DMS53 (cell line): ENCODE results near the gene MAP4K2.

Experiments used
- DNase-seq: peaks from one replicate; lab custom pipeline; 2025; lab: John Stamatoyannopoulos, UW

Gene MAP4K2

DNA sequence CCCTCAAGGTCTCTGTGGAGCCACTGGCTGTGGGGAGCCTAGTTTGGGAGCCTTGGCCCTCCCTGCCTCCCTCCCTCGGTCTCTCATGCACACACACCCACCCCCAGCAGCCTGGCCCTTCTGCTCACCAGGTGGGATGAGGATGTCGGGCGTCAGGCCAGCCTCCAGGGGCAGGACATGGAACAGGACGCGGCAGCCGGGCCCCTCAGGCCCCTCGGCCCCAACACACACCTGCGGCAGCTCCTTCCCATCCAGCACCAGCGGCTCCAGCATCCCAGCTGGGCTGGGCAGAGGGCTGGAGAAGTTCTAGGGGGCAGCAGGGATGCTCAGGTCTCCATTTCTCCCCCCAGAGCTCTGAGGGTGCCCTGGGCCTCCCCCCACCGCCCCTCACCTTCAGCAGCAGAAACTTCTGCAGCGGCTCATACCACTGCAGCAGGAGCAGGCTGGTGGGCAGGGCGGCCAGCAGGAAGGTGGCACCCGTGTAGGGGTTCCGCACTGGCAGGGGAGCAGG, 11.2 kb downstream of the MAP4K2 start:
- DNase-seq = no peak

- no peak for DNase-seq
These were observed 12.6 kb downstream of the MAP4K2 start for GRCh38 chr11:64790205-64791095.

DNA sequence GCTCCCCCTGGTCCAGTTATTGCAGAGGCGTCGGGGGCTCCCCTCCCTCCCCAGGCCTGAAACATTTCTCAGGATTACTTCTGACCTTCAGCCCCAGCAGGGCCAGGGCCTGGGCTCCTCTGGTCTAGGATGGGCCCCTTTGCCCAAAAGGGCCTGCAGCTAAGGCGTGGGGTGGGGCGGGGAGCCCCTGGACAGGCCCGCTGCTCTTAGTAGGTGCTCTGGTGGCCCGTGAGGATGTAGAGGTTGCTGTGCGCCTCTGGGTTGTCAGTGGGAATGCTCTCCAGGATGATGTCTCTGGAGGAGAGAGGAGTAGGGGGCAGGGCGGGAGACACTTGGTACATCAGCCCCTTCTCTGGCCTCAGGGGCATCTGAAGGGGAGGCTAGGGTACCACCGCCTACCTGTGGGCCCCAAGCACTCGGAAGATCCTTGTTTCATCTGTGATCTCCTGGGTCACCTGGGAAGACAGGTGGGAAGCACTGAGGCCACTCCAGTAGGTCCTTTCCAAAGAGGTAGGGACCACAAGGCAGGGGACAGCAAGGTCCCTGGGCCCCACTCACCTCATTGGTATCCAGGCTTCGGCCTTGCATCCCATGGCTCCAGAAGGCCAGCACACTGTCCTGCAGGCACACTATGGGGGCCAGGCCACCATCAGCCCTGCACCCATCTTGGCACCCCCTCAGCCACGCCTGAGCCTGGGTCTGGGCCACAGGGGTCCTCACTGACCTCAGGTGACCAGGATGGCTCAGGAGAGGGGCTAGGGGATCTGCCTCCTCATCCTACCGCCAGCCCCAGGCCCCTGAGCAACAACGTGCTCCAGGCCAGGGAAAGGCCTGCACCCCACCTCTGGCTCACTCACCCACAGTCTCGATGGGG, 13.4 kb downstream of the MAP4K2 start:
- DNase-seq = no peak

DNA sequence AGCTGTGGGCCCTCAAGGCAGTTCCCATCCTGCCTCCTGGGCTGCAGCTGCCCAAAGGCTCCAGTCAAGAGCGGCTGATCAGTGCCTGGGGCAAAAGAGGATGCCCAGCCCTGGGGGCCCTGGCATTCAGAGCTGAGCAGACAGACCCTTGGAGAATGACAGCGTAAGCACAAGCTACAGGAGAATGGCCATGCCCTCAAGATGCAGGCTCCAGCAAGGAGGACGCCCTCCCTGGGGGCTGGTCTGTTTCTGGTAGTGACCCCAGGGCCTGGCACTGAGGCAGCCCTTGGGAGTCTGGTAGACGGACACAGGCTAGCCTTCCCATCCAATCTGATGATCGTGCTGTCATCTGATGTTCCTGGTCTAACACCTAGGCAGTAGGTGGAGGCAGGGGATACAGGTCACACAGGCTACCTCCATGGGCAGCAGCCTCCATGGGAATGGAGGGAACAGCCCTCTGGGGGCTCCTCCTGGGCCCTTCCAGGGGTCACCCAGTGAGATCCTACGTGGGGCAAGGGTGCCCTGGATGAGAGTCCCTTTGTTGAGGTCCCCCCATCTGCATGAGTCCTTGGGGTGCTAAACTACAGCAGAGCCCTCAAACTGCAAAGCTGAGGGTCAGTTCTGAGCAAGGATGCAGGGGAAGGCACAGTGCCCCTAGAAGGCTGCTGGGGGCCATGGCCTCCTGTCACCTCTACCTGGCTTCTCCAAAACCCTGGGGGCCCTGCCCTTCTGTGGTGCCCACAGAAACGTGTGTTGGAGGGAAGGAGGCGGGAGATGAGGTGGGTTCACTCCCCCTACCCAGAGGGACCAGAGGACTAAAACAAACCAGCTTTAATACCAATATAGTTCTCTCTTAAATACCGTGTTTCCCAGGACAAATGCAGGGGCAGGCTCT, 14.4 kb downstream of the MAP4K2 start:
- no peak for DNase-seq

- DNase-seq = peak; percentile 77
These were observed 15.3 kb downstream of the MAP4K2 start for GRCh38 chr11:64787526-64788320.

GRCh38 chr11:64786308-64786707, 16.7 kb downstream of the MAP4K2 start:
- DNase-seq = no peak

GRCh38 chr11:64784813-64785581, 18.0 kb downstream of the MAP4K2 start:
- DNase-seq = peak; percentile 51

- peak; percentile 100 for DNase-seq
These were observed 24.3 kb downstream of the MAP4K2 start, which contains the start of gene SF1 for GRCh38 chr11:64778473-64779298. SF1 (minus strand) TSS chr11:64778542; CDS start chr11:64778392, 150 bp downstream.

- no peak for DNase-seq
These were observed 24.9 kb downstream of the MAP4K2 start for GRCh38 chr11:64778223-64778472.

DNA sequence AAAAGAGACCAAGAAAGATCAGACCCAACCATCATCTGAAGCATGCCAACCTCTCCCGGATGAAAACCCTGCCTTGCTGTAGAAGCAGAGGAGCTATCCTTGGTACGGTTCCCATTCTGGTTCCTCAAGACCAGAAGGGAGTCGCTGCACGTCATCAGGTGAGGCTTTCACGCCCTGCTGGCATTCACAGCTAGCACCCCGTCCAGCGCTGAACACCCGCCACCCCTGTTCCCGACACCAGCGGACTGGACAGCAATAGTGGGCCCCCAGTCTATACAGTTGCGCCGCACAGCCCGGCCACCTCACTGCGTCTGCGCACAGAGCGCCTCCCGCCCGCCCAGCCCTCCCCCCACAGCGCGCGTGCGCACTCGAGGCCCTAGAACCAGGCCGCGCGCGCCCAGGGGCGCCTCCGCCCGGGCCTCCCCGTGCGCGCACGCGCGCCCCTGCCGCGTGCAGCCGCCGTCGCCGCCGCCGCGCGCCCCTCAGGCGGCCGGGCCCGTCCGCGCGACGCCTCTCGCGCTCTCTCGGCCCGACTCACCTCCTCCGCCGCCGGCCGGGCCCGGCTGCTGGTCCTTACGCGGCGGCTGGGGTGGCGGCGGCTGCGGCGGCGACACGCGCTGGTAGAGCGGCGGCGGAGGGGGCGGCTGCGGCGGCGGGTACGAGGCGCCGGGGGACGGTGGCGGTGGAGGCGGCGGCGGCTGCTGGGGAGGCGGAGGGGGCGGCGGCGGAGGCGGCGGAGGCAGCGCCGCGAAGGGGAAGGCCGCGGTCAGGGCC, 25.4 kb downstream of the MAP4K2 start:
- DNase-seq = peak; percentile 94

DNA sequence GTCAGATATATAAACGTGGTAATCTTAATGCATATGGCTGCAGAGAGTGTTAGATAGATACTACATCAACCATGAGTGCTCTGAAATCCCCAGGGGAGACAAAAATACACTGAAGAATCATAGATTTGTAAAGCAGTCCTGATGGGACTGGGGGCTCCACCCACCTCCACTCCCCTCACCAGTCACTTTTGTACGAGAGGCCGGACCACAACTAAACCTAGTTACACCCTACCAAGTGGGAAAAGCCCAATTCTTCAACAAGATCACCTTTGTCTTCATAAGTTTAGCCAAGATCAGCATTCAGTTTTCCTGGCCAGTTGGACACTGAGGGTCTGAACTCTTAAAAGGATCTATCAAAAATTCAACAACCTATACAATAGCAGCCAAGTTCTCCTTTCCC, 26.1 kb downstream of the MAP4K2 start:
- DNase-seq = no peak

GRCh38 chr11:64776425-64776824, 26.6 kb downstream of the MAP4K2 start:
- DNase-seq = no peak

GRCh38 chr11:64774144-64774543, 28.9 kb downstream of the MAP4K2 start:
- no peak for DNase-seq

DNA sequence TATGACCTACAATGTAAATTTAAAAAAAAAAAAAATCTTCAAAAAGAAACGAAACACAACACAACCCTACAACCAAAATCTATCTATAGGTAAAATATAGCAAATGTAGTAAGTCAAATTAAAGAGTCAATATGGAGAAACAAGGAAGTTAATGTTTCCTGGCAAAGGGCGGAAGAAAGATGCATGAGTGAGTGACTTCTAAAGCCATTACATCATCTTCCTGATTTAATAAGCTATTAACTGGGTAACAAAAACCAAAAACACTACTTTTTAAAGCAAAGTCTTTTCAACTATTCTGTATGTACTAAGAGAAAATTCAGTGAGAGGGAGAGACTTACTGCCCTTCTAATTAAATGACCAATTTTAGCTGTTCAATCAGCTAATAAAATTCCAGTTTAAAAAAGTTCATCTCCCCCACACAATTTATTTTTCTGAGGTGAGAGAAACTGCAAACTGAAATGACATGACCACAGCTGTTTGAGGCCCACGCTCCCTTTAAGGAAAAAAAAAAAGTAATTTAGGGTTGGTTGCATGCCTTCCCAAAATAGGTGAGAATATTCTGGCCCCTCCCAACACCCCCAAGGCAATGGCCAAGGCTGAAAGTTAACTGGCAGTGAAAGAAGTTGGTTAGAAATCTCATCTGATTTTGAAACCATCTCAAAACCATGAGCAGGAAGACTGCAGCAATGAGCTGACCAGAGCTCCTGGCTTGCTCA, 30.6 kb downstream of the MAP4K2 start:
- DNase-seq = no peak

DNA sequence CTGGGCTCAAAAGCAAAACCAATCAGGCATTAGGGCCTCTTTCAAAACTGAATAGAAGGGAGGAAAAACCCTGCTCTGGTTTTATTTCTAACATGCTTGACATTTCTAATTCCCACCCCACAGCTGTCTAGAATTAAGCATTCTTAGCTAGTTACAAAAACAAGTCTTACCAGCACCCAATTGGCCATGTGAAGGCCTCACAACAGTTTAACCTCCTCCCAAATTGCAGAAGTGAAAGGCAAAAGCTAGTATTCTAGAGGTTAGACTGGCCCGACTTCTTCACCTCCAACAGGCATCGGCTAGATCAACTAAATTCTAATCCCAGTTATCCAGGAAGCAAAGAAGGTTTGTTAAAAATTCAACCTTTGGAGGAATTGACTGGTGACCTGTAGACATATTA, 31.2 kb downstream of the MAP4K2 start:
- DNase-seq = no peak

DNA sequence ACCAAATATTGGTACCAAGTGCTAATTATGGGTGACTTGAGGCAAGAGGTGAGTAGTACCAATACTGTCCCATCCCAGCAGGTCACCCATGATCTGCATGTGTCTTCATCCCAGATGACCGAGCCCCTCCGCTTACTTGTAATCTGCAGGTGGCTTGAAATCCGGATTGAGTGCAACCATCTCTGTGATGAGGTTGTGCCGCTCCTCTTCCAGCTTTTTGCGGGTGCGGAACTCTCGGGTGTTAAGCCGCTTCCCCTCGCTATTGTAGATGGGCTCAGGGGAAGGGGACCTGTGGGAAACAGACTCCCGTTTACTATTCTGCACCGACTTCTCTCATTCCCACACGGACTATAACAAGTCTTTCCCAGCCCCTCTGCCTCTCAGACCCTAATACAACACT, 32.9 kb downstream of the MAP4K2 start:
- no peak for DNase-seq

- DNase-seq = no peak
These were observed 33.7 kb downstream of the MAP4K2 start for GRCh38 chr11:64769283-64769682.

DNA sequence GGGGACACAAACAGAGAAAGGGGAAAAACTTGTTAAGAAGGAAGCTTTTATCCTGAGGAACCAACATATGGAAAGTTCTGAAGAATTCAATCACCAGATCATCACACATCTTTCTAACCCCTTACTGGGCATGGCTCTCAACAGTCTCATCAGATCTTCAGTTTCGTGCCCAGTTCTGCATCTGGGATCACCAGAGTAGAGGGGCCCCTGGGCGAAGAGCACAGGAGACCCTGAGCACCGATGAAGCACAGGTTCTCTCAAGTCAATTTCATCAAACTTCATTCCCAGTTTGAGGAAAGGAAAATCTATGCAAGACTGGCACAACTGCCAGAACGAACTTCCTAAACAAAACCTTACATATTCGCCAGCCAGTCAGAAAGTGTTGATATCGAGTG, 34.7 kb downstream of the MAP4K2 start:
- DNase-seq = no peak
